Measurements from ENCODE around the gene BEST3.

DNA sequence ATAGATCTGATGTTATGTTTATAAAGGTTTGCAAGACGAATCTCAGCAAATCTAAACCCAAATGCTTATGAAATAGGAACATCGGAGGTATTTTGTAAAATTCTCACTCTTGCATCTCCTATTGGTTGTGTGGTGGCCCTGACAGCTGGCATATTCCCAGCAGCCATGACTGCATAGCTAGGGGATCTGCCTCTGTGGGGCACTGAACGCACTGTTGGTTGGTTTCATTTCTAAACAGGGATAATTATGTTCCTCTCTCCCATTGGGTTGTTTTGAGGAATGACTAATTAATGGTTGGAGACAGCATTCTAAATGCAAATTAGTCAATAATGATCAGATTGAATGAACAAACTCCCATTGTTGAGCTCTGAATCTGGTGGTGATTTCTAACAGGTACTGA is 2.7 kb upstream of the BEST3 start:
- TF ChIP-seq, protein P1, sequence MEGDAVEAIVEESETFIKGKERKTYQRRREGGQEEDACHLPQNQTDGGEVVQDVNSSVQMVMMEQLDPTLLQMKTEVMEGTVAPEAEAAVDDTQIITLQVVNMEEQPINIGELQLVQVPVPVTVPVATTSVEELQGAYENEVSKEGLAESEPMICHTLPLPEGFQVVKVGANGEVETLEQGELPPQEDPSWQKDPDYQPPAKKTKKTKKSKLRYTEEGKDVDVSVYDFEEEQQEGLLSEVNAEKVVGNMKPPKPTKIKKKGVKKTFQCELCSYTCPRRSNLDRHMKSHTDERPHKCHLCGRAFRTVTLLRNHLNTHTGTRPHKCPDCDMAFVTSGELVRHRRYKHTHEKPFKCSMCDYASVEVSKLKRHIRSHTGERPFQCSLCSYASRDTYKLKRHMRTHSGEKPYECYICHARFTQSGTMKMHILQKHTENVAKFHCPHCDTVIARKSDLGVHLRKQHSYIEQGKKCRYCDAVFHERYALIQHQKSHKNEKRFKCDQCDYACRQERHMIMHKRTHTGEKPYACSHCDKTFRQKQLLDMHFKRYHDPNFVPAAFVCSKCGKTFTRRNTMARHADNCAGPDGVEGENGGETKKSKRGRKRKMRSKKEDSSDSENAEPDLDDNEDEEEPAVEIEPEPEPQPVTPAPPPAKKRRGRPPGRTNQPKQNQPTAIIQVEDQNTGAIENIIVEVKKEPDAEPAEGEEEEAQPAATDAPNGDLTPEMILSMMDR (conservative IDR thresholded peaks at IDR 0.05; ENCODE audit: low read depth, low read length), result no peak
- TF ChIP-seq POLR2A (IDR thresholded peaks at IDR 0.05; ENCODE audit: low read depth, low read length) (no peak), FOS (IDR thresholded peaks at IDR 0.05; ENCODE audit: low read depth, low read length) (no peak), RCOR1 (IDR thresholded peaks at IDR 0.05; ENCODE audit: insufficient replicate concordance, low read length) (no peak), MXI1 (IDR thresholded peaks at IDR 0.05; ENCODE audit: borderline replicate concordance, low read depth, low read length) (no peak), BHLHE40 (IDR thresholded peaks at IDR 0.05; ENCODE audit: low read depth, low read length) (no peak), CEBPB (IDR thresholded peaks at IDR 0.05; ENCODE audit: low read depth, low read length) (no peak), RAD21 (IDR thresholded peaks at IDR 0.05; ENCODE audit: low read length) (no peak)
- TF ChIP-seq, protein P2, sequence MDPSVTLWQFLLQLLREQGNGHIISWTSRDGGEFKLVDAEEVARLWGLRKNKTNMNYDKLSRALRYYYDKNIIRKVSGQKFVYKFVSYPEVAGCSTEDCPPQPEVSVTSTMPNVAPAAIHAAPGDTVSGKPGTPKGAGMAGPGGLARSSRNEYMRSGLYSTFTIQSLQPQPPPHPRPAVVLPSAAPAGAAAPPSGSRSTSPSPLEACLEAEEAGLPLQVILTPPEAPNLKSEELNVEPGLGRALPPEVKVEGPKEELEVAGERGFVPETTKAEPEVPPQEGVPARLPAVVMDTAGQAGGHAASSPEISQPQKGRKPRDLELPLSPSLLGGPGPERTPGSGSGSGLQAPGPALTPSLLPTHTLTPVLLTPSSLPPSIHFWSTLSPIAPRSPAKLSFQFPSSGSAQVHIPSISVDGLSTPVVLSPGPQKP (IDR thresholded peaks at IDR 0.05; ENCODE audit: borderline replicate concordance, low read depth, low read length), result no peak

All from IMR-90 (cell line).